ENCODE results near the gene CDK17.

The CDK17 gene

DNA sequence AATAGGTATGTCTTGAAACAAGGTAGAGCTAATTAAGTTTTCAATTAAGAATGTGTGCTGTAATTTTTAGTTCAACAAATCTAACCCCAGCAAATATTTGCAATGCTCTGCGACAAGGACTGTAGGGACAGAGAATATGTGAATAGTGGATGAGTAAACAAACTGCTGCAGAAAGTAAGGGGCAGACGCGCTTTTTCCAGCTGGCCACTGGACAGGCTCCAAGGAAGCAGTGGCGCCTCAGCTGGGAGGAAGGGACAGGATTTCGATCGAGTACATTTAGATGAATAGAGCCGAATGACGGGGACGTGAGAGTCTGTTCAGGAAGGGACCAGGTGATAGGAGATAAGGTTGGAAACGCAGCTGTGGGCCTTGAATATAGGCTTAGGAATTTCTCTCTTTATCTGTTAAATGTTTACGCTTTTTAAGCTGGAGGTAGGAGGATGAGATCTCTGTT, 136.8 kb downstream of the CDK17 start:
- no peak for DNase-seq (ENCODE audit: low read depth, low spot score)

DNA sequence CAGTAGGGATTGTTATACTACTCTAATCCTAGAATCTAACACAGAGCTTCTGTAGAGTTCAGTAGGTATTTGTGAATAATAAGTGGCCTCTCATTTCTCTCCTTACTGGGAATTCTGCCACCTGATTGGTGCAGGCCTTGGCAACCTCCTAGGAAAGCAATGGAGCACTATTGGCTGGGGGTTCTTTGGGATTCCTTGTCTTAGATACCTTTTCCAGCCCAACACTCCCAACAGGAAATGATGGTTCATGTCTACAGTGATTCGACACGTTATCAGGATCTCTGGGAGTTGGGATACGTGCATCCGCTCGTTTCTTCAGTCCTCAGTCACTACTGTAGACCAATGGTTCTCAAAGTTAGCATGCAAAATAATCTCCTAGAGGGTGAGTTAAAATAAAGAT, 138.7 kb downstream of the CDK17 start:
- DNase-seq (ENCODE audit: low read depth, low spot score), result no peak

DNA sequence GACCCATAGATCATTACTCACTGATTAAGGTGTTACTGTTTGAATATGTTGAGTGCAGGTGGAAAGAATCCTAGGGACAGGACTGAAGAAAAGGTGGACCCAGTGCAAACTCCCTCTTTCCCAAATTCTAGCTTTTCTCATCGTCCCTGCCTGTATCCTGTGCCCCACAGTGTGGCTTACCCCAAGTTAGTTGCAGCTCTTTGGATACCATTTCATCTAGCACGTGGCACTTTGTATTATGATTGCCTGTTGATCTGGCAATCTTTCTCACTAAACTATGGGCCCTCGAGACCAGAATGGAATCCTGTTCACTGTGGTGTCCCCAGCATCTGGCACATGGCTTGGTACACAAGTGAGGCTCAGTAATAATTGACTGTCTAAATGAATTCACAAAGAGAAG, 139.6 kb downstream of the CDK17 start:
- DNase-seq (ENCODE audit: low read depth, low spot score), result no peak

DNA sequence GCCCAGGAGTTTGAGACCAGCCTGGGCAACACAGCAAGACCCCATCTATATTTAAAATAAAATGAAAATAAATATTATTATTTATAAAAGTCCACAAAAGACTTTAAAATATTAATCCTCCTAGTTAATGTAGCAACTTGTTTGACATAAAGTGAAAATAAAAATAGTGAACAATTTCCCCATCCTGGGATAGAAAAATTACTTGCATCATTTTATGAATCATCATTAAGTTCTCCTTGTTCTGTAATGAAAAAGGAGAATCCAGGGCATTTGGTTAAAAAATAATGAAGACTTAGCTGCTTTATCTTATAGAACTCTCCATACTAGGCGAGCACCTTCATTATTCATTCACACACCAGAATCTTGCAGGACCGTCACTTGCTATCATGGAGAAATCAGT, 140.0 kb downstream of the CDK17 start:
- no peak for DNase-seq (ENCODE audit: low read depth, low spot score)

DNA sequence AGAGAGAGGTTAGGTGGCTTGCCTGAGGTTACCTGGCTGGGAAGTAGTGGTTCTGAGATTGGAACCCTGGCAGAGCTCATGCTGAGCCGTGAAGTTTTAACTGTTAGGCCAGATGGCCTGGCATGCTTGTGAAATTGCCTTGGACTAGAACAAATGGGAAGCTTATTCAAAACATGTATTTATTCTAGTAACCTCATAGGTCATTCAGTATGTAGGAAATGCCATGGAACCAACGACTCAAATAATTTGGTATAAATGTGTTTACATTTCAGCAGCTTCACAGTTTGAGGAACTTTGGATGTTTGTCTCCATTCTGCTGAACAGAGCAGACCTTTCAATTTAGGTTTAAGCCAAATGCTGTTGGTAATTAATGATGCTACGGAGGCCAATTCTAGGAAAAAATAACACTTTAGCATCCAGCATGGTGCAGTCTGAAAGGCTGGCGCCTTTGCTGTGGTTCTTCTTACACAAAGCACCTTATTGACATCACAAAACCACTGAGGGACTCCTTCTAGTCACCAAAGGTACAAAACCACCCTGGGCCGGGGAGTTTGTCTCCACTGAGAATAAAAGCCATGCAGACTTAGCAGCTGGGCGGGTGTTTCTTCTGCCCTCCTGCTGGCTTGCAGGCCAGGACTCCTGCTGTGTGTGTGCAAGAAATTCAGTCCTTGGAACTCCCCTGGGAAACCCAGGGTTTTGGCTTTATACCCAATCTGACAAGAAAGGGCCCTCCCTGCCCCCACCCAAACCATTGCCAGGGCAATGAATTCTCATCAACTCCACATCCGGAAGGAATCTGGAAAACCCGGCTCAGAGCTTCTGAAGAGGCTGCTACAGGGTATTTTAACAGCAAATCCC, 141.9 kb downstream of the CDK17 start:
- DNase-seq (ENCODE audit: low read depth, low spot score), result peak; percentile 65

DNA sequence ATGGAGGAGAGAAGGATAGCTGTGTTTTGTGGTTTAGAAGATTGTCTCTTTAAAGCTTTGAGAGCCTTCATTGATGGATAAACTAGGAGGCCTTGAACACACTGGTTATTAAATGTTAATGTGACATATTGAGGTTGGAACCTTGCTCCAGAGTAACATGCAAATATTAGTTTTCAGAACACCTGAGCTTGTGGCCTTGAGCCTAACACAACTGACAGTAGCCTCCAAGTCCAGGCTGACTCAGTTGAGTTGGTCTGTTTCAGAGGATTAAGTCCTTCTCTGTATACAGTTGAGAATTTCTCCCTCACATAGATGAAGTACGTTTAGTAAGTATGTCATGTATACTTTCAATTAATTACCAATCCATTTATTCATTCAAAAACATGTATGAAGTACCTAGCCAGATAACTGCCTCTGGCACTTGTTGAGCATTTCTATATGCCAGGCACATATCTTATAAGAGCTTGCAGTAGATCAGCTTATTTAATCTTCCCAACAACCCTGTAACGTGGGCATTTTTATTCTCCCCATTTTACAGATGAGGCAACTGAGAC, 142.6 kb downstream of the CDK17 start:
- DNase-seq (ENCODE audit: low read depth, low spot score), result no peak

DNA sequence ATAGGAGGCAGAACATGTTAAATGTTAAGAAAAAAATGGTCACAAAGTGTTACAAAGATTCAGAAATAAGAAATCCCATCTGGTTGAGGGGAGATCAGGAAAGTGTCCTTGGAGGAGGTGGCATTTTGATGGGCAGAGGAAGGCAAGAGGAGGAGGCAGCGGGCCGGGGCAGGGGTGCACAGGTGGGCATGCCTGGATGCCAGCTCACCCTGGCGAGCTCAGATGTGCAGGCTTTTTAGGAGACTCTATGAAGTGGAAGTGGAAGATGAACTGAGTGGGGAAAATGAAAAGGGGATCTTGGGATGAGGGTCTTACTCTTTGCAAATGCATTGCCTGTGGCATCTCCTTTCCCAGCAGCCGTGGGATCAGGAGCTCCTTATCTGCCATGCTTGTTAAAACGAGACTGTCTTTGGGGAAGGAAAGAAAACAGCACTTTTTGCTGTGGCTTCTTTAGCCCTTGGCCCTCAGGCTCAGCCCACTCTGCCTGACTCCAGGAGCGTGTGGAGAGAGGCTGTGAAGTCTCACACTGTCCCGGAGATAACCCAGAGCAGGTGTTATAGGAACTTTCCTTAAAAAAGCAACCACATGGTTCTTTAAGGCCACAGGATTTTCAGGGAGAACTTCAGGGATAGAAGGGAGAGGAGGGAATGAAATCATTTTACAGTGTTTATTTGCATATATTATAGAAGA, 143.4 kb downstream of the CDK17 start:
- DNase-seq (ENCODE audit: low read depth, low spot score), result no peak

DNA sequence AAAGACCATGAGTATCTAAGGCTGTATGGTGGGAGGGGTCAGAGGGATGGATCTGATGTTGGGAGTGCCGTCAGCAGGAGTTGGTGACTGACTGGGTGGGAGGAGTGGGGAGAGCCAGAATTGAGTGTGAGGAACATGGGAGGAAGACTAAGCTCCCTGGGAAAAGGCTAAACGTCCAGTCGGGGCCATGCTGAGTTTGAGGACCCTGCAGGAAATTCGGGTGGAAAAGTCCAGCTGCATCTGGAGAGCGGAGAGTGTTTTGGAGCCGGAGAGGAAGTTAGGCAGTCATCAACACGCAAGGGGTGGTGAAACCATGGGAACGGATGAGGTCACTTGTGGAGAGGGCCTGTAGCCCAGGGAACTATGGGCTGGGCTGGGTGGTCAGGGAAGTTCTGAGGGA, 145.2 kb downstream of the CDK17 start:
- DNase-seq (ENCODE audit: low read depth, low spot score), result peak; percentile 41

DNA sequence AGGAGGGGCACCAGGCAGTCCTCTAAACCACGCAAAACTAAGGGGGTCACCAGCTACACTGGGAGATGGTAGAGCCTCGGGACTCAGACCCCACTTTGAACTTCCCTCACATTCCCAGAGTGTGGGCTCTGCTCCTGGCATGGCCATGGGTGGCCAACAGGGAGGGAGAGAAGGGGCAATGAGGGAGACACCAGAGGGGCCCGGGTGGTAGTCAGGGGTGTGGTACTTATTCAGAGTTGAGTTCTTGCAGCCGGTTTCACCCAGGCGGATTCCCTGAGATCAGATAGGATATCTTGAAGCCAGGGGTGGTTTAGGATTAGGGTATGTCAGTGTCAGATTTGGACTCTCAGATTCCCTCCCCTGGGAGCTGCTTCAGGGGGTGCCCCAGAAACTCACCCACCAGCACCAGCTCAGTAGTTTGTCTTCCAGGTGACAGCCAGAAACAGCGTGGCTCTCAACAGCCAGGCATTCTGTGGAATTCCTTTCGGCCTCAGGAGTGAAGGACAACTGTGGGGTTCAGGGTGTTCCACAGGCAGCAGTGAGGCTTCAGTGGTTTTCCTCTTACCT, 150.0 kb downstream of the CDK17 start:
- DNase-seq (ENCODE audit: low read depth, low spot score), result no peak

DNA sequence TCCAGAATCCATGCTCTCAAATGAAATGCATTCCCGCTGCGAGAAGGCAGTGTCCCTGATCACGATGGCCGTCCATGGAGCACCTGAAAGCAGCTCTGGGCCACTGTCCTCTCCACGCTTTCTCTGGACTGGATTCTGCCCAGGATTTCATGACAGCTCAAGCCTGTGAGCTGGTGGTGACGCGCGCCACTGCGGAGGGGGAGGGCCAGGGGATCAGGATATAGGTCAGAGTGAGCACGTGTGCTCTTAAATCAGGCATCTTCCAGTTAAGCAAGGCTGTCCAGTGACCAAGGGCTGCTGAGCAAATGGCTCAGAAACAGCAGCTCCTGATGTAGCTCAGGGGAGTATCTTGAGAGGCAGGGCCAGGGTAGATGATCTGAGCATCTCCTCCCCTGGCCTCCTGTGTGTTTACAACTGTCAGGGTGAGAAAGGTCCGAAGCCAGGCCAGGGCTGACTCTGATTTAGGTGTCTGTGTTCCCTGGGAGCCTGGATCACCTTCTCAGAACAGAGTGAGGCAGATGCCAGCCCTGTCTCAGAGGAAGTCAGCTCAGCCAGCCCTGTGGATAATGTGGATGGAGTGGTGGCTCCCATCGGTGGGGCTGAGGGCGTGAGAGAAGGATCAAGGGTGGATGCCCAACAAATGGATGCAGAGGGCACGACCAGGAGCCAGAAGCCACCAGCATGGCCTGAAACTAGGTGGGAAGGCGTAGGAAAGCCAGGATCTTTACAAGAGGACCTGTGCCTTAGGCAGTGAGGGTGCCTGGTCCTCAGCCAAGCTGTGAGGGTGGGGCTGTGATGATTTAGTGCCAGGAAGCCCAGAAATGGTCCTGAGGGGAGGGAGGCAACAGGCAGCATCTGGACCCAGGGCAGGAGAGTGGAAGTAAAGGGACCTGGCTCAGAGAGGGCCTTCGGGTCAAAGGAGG, 150.8 kb downstream of the CDK17 start:
- DNase-seq (ENCODE audit: low read depth, low spot score), result no peak

DNA sequence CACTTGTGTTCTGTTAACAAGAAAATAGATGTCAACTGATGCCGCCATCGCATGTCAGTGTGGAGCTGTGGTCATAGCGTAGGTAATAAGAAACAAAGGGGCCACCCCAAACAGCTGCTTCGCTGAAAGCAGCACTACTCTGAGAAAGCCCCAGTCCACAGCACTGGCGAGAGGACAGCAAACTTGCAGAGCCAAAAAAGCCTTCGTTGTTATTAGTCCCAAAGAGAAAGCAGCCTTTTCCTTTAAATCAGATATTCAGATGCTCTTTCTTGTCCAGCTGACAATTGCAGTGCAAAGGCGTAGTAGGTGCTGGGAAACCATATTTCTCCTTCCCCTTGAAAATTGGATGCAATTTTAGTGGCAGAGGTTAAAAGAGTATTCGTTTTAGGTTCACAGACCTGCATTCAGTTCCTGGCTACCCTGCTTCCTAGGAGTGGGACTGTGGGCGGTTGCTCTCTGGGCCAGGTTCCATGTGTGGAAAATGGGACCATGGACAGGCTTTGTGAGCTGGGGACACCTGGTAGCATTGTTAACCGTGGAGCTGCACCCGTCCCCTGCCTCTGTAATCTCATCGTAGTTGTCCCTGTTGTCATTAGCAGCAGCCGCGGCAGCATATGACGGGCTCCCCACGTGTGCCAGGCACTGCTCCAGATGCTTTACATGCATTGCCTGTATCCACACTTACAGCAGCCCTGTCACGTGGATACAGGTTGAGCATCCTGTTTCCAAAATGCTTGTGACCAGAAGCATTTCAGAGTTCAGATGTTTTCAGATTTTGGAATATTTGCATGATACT, 151.9 kb downstream of the CDK17 start:
- DNase-seq (ENCODE audit: low read depth, low spot score), result no peak

DNA sequence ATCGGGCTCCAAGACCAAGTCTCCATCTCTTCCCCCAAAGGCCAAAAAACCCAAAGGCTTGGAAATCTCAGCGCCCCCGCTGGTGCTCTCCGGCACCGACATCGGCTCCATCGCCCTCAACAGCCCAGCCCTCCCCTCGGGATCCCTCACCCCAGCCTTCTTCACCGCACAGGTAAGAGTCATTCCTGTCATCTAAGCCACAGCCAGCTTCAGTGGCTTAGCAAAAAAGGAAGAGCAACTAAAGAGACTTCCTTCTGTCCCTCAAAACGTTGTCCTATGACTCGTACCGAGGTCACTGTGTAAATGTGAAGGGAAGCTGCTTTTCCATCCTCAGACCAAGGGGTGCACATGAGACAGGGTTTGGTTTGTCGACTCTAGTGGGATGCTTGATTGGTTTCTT, 152.7 kb downstream of the CDK17 start:
- no peak for DNase-seq (ENCODE audit: low read depth, low spot score)

DNA sequence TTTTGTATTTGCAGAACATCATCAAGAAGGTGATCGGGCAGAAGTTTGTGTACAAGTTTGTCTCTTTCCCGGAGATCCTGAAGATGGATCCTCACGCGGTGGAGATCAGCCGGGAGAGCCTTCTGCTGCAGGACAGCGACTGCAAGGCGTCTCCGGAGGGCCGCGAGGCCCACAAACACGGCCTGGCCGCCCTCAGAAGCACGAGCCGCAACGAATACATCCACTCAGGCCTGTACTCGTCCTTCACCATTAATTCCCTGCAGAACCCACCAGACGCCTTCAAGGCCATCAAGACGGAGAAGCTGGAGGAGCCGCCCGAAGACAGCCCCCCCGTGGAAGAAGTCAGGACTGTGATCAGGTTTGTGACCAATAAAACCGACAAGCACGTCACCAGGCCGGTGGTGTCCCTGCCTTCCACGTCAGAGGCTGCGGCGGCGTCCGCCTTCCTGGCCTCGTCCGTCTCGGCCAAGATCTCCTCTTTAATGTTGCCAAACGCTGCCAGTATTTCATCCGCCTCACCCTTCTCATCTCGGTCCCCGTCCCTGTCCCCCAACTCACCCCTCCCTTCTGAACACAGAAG, 153.2 kb downstream of the CDK17 start:
- DNase-seq (ENCODE audit: low read depth, low spot score), result no peak

DNA sequence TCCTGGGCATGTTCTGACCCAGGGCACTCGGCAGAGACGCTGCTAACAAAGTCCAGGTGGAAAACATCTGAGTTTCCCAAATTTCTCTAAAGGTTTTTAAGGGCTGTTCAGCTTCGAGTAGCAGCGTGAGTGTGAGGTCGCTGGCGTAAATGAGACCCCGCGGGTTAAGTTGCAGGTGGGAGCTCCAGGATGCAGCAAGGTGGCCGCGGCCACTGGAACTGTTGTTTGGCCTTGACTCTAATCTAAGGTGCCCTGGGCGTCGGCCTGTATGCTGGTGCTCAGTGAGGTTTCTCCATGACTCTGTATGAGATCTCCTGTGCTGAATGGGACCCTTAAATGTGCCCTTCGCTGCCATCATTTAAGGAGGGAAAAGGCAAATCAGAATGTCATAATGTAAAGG, 155.4 kb downstream of the CDK17 start:
- no peak for DNase-seq (ENCODE audit: low read depth, low spot score)

DNA sequence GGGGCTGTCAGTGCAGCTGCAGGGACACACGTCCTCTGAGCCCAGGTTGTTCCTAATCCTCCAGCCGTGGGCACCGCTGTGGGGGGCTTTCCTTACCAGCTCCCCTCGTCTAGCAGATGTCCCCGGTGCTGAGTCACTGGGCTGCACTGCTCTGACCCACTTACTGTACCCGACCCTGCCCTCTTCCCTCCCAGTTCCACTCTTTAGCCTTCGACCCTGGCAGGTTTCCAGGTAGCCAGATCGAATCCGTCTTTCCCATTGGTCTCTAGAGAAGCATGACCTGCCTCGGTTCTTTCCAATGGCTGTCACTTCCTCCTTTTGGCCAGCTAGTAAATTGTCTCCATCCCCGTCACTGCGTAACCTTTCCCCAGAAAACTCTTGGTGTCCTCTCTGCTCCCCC, 157.6 kb downstream of the CDK17 start:
- DNase-seq (ENCODE audit: low read depth, low spot score), result no peak

DNA sequence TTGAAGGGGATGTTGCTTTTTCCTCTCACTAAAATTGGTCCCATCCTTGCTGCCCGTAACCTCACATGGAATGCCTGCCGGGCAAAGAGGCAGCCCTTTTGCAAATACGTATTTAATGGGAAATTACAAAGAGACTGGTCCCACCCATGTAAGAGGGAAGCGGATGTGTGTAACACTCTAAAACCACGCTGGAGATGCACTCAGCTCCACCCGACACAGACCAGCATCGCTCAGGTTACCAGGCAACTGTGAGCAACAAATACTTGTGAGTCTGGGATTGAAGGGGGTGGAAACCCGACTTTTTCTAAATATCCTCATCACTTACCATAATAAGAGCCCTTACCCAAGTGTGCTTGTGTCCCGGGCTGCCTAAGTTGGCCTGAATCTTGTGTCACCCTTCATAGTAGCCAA, 158.4 kb downstream of the CDK17 start:
- no peak for DNase-seq (ENCODE audit: low read depth, low spot score)

DNA sequence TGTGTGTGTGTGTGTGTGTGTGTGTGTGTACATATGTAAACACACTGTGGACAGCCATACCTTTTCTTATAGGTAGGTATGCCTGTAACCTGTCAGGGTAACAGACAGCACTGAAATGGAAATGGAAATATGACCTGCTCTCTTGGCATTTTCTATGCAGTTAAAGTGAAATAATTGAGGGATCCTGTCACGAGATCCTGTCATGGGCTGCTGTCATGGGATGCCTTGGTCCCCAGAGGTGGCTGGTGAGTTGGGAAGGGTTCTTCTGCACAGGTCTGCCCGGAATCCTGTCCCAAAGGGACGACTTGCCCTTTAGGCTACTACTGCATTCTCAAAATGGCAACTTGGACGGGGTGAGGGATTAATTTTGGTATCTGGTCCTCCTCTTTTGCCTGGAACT, 158.8 kb downstream of the CDK17 start:
- DNase-seq (ENCODE audit: low read depth, low spot score), result no peak

DNA sequence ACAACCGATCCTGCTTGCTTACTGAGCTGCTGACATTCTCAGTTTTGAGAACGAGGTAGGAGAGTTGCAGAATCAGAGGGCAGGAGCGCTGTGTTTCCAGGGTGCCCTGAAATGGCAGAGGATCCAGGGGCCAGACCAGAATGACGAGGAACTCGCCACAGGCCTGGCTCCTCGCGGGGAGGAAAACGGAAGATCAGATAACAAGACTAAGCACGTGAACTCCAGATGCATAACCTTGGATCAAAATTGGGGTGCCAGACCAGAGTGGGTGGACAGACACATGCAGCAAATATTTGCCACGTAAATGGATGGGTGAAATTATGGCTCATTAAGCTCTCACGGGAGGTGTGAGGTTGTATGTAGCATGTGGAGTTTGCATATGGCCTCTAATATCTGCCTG, 159.6 kb downstream of the CDK17 start:
- DNase-seq (ENCODE audit: low read depth, low spot score), result no peak

DNA sequence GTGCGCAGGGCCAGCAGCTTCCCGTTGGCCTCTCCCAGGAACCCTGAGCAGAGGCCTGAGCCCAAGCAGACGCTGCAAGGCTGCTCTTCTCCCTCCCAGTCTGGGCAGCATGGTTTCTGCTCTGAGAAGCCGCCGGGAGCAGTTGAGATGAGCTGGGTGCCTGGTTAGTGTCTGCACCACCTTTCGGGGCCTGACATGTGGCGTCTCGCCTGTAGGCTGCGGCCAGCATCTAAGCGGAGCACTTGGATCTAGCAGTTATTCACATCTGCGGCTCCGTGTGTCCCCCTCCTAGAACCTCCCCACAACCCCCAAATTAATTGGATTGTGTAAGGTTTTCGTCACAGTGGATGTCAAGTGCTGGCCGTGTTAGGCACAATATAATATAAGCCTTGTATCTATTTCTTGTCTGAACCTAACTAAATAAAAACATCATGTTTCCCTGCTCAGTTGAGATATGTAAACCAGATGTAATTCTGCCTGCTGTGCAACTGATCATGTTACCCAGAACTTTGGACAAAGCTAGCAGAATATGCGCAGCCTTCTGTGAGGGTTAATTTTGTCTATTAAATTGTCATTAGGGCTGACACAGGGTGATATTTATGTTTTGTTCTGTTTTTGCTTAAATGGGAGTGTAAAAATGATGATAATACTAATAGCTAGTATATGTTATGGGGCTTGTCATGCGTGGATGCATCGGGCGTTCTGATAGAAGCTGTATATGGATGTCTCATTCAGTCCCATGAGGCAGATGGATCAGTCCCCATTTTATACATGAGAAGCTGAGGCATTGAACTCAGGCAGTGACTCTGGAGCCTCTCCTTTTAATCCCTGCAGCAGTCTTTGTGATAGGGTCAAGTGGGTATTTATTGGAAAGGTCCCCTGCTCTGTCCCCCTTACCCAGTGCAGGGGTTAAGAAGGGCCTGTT, 160.3 kb downstream of the CDK17 start:
- no peak for DNase-seq (ENCODE audit: low read depth, low spot score)
